DMS114 treated with DMSO at 0.1 percent for 48 hours (cell line): Measurements from ENCODE around the gene OR8H2.
"Not testable (repeated sequence)": the region's sequence is repeated elsewhere in the genome, so short reads cannot be mapped to it uniquely, and the experiment has no call there.

Experiments
- DNase-seq: peaks from one replicate; lab custom pipeline; 2025; ENCODE audit not compliant: unreplicated experiment; lab: John Stamatoyannopoulos, UW

OR8H2 gene, protein sequence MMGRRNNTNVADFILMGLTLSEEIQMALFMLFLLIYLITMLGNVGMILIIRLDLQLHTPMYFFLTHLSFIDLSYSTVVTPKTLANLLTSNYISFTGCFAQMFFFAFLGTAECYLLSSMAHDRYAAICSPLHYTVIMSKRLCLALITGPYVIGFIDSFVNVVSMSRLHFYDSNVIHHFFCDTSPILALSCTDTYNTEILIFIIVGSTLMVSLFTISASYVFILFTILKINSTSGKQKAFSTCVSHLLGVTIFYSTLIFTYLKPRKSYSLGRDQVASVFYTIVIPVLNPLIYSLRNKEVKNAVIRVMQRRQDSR

DNA sequence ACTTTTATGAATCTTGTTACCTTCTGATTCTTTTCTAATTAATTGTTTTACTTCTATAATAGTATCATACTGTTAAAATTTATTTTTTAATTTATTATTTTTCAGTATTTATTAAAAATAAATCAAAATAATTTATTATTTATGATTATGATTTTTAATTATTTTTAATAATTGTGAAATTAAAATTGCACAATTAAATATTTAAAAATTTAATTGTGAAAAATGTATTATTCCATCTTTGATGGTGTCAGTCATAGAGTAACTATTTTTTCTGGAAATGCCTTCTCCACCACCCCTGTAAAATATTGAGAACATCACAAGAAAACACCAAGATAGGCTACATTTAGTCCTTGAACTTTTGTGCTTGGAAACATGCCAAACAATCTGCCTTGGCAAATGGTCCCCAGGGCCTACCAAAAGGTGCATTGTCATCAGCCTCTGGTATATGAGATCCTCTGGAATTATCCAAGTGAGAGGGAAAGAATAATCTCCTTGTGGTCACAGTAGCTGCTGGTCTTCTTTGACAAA is at the start of gene OR8H2:
Gene OR8H2 (plus strand): TSS at position 478 of the 528 bp plus-strand sequence. CDS start 1,356 bp downstream, outside the sequence.
- no peak for DNase-seq

DNA sequence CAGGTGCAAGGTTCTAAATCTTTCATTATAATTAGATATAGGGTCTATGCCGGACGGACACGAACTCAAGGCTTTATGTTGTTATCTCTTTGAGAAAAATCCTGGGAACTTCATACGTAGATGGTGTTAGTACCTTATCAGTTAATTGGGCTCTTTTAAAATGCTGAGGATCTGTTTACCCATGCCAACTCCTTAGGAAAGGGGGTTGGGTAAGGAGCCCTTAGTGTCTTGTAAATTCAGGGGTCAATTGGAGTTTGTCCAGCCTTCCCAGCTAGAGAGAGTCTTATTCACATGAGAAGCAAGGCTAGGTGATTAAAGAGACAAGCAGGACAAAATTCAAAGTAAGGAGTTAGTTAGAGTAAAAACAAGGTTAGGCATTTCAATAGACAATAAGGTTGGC is 47.1 kb upstream of the OR8H2 start:
- DNase-seq = not testable (repeated sequence)

DNA sequence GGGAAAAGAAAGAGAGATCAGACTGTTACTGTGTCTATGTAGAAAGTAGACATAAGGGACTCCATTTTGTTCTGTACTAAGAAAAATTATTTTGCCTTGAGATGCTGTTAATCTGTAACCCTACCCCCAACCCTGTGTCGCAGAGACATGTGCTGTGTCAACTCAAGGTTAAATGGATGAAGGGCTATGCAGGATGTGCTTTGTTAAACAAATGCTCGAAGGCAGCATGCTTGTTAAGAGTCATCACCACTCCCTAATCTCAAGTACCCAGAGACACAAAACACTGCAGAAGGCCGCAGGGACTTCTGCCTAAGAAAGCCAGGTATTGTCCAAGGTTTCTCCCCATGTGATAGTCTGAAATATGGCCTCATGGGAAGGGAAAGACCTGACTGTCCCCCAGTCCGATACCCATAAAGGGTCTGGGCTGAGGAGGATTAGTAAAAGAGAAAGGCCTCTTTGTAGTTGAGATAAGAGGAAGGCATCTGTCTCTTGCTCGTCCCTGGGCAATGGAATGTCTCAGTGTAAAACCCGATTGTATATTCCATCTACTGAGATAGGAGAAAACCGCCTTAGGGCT is 45.7 kb upstream of the OR8H2 start:
- DNase-seq = not testable (repeated sequence)

- not testable (repeated sequence) for DNase-seq
These were observed 45.2 kb upstream of the OR8H2 start for GRCh38 chr11:56058260-56058780.

GRCh38 chr11:56066980-56067379 is 36.5 kb upstream of the OR8H2 start:
- DNase-seq = no peak

- DNase-seq = no peak
These were observed 13.8 kb upstream of the OR8H2 start for GRCh38 chr11:56089697-56090096.

DNA sequence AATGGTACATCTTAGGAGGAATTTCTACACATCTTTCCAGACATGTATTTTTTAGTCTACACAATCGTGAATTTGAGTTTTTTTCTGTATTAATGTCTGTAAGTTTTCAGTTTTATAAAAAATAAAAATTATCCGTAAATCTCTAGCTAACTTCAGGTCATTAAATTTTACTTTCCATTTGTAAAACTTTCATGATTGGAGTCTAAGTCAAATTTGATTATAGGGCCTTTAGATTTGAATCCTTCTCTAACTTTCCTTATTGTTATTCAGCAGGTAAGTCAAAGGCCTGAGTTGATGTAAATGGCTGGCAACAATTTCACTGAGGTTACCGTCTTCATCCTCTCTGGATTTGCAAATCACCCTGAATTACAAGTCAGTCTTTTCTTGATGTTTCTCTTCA is 10.5 kb upstream of the OR8H2 start, which contains the start of gene OR8I2:
Gene OR8I2 (plus strand): TSS at position 301 of the 400 bp plus-strand sequence. CDS start 0 bp downstream, at position 301.
- no peak for DNase-seq

GRCh38 chr11:56122073-56122472 is 18.6 kb downstream of the OR8H2 start, which contains the start of gene OR8H3:
OR8H3 (plus strand) TSS chr11:56122373; CDS start chr11:56122373, 0 bp downstream.
- DNase-seq = no peak

GRCh38 chr11:56140151-56140661 is 36.7 kb downstream of the OR8H2 start, which contains the start of gene OR8J3:
OR8J3 (minus strand) TSS chr11:56140201; CDS start chr11:56137718, 2,483 bp downstream.
- DNase-seq = no peak

DNA sequence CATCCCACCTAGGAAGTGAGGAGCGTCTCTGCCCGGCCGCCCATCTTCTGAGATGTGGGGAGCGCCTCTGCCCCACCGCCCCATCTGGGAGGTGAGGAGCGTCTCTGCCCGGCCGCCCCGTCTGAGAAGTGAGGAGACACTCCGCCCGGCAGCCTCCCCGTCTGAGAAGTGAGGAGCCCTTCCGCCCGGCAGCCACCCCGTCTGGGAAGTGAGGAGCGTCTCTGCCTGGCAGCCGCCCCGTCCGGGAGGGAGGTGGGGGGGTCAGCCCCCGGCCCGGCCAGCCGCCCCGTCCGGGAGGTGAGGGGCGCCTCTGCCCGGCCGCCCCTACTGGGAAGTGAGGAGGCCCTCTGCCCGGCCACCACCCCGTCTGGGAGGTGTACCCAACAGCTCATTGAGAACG is 40.2 kb downstream of the OR8H2 start:
- not testable (repeated sequence) for DNase-seq

- DNase-seq = no peak
These were observed 47.9 kb downstream of the OR8H2 start for GRCh38 chr11:56151376-56151775.

- DNase-seq = no peak
These were observed 48.8 kb downstream of the OR8H2 start for GRCh38 chr11:56152333-56152732.
